Endometrial microvascular endothelial cells (primary cell): ENCODE measurements around the gene STAG3. TPM values are rescaled to one million over a fixed set of nuclear protein-coding genes. Genes with fewer than 3 reads are reported as not detected.
"Not testable (repeated sequence)": the region's sequence is repeated elsewhere in the genome, so short reads cannot be mapped to it uniquely, and the experiment has no call there.

Experiments used
- in situ Hi-C: cut with HindIII; loops from 2 replicates; pipeline ENCODE4 v1.10.0; 2017; ENCODE audit warnings: low sequenced_read_pairs, low pct_unique_long_range_greater_than_20kb; ENCODE audit errors: inconsistent ontology term
- total RNA-seq: library from RNA; depleted of rRNA; stranded (reverse); fragments of >200 nt; gene quantifications from one replicate; pipeline ENCODE4 v1.2.3, GENCODE V29; 2015; ENCODE audit errors: inconsistent ontology term

Gene STAG3, protein sequence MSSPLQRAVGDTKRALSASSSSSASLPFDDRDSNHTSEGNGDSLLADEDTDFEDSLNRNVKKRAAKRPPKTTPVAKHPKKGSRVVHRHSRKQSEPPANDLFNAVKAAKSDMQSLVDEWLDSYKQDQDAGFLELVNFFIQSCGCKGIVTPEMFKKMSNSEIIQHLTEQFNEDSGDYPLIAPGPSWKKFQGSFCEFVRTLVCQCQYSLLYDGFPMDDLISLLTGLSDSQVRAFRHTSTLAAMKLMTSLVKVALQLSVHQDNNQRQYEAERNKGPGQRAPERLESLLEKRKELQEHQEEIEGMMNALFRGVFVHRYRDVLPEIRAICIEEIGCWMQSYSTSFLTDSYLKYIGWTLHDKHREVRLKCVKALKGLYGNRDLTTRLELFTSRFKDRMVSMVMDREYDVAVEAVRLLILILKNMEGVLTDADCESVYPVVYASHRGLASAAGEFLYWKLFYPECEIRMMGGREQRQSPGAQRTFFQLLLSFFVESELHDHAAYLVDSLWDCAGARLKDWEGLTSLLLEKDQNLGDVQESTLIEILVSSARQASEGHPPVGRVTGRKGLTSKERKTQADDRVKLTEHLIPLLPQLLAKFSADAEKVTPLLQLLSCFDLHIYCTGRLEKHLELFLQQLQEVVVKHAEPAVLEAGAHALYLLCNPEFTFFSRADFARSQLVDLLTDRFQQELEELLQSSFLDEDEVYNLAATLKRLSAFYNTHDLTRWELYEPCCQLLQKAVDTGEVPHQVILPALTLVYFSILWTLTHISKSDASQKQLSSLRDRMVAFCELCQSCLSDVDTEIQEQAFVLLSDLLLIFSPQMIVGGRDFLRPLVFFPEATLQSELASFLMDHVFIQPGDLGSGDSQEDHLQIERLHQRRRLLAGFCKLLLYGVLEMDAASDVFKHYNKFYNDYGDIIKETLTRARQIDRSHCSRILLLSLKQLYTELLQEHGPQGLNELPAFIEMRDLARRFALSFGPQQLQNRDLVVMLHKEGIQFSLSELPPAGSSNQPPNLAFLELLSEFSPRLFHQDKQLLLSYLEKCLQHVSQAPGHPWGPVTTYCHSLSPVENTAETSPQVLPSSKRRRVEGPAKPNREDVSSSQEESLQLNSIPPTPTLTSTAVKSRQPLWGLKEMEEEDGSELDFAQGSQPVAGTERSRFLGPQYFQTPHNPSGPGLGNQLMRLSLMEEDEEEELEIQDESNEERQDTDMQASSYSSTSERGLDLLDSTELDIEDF
- not detected for total RNA-seq

DNA sequence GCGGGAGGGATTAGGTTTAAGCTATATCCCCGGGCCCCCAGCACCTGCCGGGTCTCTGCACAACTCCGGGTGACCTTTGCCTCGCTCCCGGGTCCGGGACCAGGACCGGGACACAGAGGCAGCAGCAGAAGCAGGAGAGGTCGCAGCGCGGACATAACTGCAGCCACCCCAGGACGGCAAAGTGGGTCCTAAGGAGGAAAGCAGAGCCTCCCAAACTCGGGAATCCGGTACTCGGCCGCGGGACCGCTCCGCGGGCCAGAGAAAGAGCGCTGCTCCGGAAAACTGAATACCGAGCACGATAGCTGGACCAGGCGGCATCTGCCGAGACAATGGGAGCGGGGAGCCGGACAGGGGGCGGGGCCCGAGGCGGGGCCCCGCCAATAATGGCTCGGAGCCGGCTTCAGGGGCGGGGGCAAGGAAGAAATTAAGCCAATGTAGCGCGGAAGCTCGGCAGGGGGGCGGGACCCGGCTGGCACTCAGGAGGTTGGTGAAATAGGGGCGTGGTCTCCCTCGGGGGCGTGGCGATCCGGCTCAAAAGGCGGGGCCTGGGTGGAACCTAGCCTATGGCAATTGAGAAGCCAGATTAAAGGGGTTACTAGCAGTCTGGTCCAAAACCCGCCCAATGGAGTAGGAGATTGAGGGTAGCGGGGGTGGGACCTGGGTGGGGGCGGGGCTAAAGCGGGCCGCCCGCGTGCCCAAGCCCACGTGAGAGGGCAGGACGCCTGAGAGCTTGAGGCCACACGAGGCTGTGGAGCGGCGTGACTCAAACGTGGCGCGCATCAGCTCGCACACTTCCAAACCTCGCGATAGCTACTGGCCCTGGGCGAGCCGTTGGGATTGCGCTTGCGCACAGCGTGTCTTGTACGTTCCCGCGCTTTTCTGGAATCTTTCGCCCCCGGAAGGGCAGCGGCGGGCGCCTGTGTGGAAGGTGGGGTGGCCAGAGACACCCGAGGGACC is at the start of gene STAG3, which contains the start of gene GPC2:
STAG3 (plus strand) TSS at position 874 of the 957 bp plus-strand sequence. CDS start 2,639 bp downstream, outside the sequence.
GPC2 (minus strand) TSS at position 337 of the 957 bp plus-strand sequence; CDS start at position 155, 182 bp downstream.
- in situ Hi-C loops, result no loop called here

DNA sequence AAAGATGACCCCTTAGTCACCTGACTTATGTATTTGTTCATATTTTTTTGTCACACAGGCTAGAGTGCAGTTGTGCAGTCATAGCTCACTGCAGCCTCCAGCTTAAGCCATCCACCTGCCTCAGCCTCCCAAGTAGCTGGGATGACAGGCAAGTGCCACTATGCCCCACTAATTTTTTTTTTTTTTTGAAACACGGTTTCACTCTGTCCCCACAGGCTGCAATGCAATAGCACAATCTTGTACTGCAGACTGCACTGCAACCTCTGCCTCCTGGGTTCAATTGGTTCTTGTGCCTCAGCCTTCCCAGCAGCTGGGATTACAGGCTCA is 49.1 kb upstream of the STAG3 start:
- in situ Hi-C loops, result no loop called here

DNA sequence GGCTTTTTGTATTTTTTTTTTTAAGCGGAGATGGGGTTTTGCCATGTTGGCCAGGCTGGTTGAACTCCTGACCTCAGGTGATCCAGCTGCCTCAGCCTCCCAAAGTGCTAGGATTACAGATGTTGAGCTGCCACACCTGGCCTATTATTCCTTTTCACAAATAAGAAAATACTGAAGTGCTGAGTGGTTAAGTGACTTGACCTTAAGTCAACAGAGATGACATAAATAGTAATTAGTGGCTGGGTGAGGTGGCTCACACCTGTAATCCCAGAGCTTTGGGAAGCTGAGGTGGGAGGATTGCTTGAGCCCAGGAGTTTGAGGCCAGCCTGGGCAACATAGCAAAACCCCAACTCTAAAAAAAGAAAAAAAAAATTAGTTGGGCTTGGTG is 47.5 kb upstream of the STAG3 start:
- in situ Hi-C loops, result not testable (repeated sequence)

DNA sequence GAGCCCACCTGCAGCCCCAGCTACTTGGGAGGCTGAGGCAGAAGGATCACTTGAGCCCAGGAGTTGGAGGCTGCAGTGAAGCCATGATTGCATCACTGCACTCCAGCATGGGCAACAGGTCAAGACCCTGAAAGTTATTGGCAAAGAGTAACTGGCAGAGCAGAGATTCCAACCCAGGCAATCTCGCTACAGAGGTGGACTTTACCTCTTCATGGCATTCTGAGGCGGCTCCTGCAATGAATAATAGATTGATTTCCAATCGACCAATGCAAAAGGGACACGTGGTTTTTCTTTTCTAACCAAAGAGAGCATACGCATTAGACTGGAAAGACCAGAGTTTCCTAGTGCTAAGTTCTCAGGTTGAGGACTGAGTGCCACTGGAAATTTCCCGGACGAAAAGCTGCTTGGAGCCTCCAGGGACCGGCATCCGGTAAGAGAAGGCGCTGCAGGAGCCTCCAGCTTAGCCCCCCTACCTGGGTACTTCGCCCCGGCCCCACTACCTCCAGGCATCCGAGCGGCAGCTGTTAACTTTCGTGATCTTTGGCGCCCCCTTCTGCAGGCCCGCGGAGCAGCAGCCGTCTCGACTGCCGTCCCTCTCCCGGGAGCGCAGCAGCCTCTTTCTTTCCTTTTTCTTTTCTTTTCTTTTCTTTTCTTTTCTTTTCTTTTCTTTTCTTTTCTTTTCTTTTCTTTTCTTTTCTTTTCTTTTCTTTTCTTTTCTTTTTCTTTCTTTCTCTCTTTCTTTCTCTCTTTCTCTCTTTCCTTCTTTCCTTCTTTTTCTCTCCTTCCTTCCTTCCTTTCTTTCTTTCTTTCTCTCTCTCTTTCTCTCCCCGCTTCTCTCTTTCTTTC is 46.9 kb upstream of the STAG3 start:
- in situ Hi-C loops, result no loop called here

DNA sequence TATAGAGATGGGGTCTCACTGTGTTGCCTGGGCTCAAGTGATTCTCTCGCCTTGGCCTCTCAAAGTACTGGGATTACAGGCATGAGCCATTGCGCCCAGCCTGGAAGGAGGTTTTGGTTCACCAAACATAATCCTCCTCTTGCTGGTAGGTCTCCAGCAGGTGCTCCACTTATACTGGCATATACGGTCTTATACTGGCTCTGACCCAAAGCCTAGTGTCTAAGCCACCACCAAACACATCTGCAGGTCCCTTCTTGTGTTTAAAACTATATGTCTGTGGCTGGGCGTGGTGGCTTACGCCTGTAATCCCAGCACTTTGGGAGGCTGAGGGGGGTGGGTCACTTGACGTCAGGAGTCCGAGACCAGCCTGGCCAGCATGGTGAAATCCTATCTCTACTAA is 45.6 kb upstream of the STAG3 start:
- in situ Hi-C loops, result no loop called here

DNA sequence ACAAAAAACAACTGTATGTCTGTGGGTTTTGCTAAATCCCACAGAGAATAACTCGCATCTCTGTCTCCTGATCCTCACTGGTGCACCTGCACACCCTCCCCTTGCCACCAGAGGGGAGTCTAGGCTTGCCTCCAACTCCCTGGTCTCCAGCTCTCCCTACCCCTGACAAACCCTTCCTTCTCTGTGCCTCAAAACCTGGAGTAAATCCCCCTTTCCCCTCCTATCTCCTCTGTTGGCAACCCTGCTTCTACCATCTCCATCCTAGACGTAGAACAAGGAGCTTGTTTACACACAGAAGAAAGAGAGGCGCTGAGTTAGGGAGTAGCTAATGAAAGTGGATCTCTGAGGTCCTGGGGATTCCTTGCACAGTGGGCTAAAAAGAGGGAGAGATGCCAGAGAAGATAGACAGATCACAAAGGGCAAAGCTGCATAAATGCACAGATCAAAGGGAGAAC is 45.0 kb upstream of the STAG3 start:
- in situ Hi-C loops, result no loop called here

DNA sequence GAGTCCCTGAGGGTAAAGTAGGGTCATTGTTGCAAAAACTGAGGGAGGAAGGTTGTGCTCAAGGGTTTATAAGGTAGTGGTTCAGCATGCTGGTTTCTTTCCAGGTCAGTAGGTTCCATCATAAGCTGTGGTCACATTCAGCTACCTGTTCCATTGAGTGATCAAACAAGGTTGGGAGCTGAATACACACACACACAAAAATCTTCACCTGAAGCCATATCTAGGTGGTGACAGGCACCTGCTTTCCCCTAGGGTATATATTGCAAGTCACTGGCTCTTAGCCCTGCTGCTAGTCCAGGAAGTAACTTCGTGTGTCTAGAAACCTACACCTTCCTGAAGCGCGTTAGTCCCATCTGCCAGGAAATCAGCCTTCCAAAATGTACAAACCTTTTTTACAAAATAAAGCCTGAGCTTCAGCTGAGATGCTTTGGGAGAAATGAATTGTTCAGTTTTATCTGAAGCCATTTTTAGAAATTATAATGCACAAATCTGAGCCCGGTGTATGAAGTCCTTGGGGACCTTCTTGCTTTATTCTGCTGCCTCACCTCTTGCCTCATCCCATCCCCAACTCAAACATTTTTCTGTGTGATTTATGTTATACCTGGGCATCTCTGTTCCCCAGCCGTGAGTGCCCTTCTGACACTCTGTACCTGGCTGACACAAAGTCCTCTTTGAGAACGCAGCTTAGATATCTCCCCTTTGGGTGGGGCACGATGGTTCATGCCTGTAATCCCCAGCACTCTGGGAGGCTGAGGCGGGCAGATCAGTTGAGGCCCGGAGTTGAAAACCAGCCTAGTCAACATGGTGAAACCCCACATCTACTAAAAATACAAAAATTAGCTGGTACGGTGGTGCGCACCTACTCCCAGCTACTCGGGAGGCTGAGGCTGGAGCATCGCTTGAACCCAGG is 39.6 kb upstream of the STAG3 start:
- in situ Hi-C loops, result no loop called here

DNA sequence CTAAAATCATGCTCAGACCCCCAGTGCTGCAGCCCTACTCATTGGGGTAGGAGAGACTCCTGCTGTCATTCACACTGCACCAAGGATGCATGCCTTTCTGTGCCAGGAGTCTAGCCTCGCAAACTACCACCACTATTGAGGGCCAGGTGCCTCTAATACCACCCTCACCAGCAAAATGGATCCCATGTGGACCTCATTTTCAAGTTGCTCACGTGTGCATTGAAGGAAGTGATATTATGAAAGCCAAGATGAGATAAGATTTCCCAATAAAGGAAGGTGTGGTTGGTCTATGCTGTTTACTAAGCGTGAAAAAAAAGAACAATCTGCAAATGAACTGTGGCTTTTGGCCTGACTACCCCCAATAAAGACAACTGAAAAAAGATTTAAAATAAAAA is 36.2 kb upstream of the STAG3 start:
- in situ Hi-C loops, result no loop called here

DNA sequence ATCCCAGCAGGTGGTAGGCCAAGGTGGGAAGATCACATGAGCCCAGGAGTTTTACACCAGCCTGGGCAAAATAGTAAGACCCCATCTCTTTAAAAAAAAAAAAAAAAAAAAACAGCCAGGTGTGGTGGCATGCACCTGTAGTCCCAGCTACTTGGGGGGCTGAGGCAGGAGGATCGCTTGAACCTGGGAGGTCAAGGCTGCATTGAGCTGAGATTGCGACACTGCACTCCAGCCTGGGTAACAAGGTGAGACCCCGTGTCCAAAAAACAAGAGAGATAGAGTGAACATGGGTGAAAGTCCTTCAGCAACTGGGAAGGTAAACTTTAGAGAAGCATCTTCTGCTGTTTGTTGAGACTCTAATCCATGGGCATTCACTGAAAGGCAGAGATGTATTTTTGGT is 35.3 kb upstream of the STAG3 start:
- in situ Hi-C loops, result no loop called here

DNA sequence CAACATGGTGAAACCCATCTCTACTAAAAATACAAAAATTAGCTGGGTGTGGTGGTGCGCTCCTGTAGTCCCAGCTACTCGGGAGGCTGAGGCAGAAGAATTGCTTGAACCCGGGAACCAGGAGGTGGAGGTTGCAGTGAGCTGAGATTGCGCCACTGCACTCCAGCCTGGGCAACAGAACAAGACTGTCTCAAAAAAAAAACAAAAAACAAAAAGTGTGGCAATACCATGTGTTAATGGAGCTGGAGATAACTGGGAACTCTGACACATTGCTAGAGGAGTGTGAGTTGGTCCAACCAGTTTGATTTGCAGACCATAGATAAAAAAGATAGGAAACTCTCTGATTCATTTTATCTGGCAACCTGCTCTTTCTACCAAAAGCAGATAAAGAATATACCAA is 31.4 kb upstream of the STAG3 start:
- in situ Hi-C loops, result not testable (repeated sequence)

DNA sequence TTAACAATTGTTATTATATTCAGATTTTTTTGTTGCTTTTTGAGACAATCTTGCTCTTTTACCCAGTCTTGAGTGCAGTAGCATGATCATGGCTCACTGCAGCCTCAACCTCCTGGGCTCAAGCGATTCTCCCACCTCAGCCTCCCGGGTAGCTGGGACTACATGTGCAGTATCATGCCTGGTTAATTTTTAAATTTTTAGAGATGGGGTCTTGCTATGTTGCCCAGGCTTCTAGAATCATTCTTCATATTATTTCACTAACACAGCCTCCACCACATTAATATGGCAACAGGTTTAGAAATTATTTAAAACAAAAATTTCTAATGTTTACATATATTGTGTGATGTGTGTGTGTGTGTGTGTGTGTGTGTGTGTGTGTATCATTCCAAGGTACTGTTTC is 30.4 kb upstream of the STAG3 start:
- in situ Hi-C loops, result no loop called here

DNA sequence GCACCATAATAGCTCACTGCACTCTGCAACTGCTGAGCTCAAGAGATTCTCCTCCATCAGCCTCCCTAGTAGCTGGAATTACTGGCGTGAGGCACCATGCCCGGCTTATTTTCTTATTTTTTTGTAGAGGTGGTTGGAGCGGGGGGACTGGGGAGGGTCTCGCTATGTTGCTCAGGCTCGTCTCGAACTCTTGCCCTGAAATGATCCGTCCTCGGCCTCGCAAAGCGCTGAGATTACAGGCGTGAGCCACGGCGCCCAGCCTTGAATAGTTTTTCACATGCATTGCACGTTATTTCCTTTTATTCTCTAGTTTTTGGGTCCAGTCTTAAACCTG is 29.5 kb upstream of the STAG3 start:
- in situ Hi-C loops, result no loop called here

DNA sequence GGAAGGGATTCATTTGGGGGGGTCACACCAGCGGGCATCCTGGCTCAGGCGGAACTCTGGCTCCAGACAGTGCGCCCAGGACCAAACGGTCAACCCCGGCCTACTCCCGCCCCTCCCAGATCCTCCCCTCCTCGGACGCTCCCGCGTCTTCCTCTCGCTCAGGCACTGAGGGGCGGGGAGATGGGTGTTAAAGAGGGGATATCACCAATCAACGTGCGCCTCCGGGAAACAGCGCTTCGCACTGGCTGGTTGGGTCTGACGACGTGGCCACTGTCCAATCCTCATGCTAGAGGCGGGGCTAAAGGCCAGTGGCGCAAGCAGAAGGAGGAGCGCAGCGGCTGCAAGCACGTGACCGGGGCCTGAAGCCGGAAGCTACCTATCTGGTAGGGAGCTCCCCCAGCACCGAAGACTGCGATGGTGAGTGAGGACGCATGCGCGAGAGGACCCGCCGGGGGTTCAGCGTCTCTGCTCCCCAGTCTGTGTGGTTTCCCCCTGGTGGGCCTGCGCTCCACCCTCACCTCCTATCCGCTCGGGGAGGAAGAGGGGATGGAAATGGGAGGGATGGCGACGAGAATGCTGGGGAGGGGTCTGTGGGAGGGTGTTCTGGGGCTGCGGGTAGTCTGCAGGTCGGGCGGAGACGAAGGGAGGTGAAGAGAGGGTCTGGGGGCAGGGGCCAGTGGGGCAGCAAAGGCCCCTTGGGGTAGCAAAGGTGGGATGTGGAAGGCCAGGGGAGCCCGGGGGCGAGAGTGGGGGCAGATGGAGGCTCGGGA is 29.0 kb upstream of the STAG3 start, which contains the start of gene LAMTOR4:
LAMTOR4 (plus strand) TSS at position 360 of the 770 bp plus-strand sequence; CDS start at position 415, 55 bp downstream.
- in situ Hi-C loops, result no loop called here

DNA sequence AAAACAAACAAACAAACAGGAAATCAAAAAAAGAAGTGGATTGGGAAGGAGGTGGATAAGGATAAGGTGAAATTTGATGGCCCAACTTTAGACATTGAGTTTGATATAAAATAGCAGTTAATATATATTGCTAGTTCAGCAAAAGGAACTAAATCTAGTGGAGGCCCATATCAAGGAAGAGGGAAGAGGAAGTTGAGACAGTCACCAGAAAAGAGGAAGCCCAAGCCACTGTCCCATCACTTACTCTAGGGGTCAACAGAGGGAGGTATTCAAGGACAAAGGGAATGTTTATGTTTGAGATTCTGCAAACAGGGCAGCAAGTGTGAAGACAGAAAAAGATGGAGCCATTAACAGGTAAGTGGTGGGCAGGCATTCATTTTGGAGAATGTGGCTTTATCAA is 25.3 kb upstream of the STAG3 start:
- in situ Hi-C loops, result no loop called here

DNA sequence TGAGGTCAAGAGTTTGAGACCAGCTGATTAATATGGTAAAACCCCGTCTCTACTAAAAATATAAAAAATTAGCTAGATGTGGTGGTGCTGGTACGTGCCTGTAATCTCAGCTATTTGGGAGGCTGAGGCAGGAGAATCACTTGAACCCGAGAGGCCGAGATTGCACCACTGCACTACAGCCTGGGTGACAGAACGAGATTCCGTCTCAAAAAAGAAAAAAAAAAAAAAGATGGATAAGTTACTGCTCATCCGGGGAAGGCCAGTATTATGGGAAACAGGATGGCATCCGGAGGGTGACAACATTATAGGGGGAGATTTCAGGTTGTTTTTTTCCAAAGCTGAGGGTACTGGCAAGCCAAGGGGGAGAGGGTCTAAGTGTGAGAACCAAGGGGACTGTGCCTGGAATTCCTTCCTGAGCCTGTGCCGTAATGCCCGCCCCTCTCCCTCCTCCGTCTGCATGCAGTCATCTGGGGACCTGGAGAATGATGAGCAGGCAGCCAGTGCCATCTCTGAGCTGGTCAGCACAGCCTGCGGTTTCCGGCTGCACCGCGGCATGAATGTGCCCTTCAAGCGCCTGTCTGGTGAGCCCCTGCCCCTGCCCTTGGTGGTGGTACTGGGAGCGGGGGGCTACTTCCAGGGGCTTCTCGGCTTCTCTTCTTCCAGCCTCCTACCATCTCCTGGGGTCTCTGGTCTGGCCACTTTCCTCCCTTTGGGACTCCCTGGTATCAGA is 24.6 kb upstream of the STAG3 start:
- in situ Hi-C loops, result no loop called here
